ENCODE data around the gene PSMC3IP.

Gene PSMC3IP

GRCh38 chr17:42568341-42569111 is 9.0 kb downstream of the PSMC3IP start:
- no peaks in the 10 kb centered on the region for H3K27me3 Mint-ChIP-seq (ENCODE audit: low read depth)
- peaks cover 49% of the 10 kb centered on the region for H3K36me3 Mint-ChIP-seq (ENCODE audit: low read depth)
- no peaks in the 10 kb centered on the region for H3K9me3 Mint-ChIP-seq
- H3K4me1 Mint-ChIP-seq: peaks cover 9% of the 10 kb centered on the region
- no peak overlapping the region for H3K27ac Mint-ChIP-seq
- H3K4me3 Mint-ChIP-seq: peak overlapping the region; percentile 67 to 93 (median 71)
- TF ChIP-seq CTCF (IDR thresholded peaks at IDR 0.05; ENCODE audit: unreplicated experiment in 3 of 3): no peak

- Mint-ChIP-seq H3K4me1 (peaks cover 12% of the 10 kb centered on the region), H3K9me3 (no peaks in the 10 kb centered on the region), H3K27me3 (ENCODE audit: low read depth) (no peaks in the 10 kb centered on the region), H3K27ac (peak within 1 kb of the TSS; percentile 75 to 89 (median 88)), H3K36me3 (ENCODE audit: low read depth) (peaks cover 36% of the 10 kb centered on the region), H3K4me3 (peak within 1 kb of the TSS; percentile 93 to 97 (median 96))
- no peak for TF ChIP-seq CTCF (IDR thresholded peaks at IDR 0.05; ENCODE audit: unreplicated experiment in 3 of 3)
Observed at GRCh38 chr17:42566883-42567573, 10.5 kb downstream of the PSMC3IP start, which contains the start of gene MLX. TSS of gene MLX (plus strand) at chr17:42567100. CDS start at chr17:42567125, 25 bp downstream.

- no peaks in the 10 kb centered on the region for H3K9me3 Mint-ChIP-seq
- H3K27ac Mint-ChIP-seq: peak overlapping the region; percentile 75 to 89 (median 88)
- peaks cover 30% of the 10 kb centered on the region for H3K36me3 Mint-ChIP-seq (ENCODE audit: low read depth)
- no peak for TF ChIP-seq CTCF (IDR thresholded peaks at IDR 0.05; ENCODE audit: unreplicated experiment in 3 of 3)
- peaks cover 17% of the 10 kb centered on the region for H3K4me1 Mint-ChIP-seq
- no peaks in the 10 kb centered on the region for H3K27me3 Mint-ChIP-seq (ENCODE audit: low read depth)
- H3K4me3 Mint-ChIP-seq: peak overlapping the region; percentile 93 to 97 (median 96)
Observed at GRCh38 chr17:42566215-42566882, 11.2 kb downstream of the PSMC3IP start.

- no peak for TF ChIP-seq CTCF (IDR thresholded peaks at IDR 0.05; ENCODE audit: unreplicated experiment in 3 of 3)
- Mint-ChIP-seq H3K27ac (peak overlapping the region in 2 of 3 experiments; percentile 75 to 89), H3K4me1 (peaks cover 17% of the 10 kb centered on the region), H3K9me3 (no peaks in the 10 kb centered on the region), H3K4me3 (peak overlapping the region; percentile 93 to 97 (median 96)), H3K36me3 (ENCODE audit: low read depth) (peaks cover 23% of the 10 kb centered on the region), H3K27me3 (ENCODE audit: low read depth) (no peaks in the 10 kb centered on the region)
Observed at GRCh38 chr17:42565523-42566214, 11.9 kb downstream of the PSMC3IP start.

GRCh38 chr17:42564815-42565522 is 12.6 kb downstream of the PSMC3IP start:
- TF ChIP-seq CTCF (IDR thresholded peaks at IDR 0.05; ENCODE audit: unreplicated experiment in 3 of 3): no peak
- Mint-ChIP-seq H3K4me1 (peaks cover 17% of the 10 kb centered on the region), H3K9me3 (no peaks in the 10 kb centered on the region), H3K36me3 (ENCODE audit: low read depth) (peaks cover 17% of the 10 kb centered on the region), H3K27ac (peak overlapping the region in 1 of 3 experiments; percentile 33), H3K27me3 (ENCODE audit: low read depth) (no peaks in the 10 kb centered on the region), H3K4me3 (peak overlapping the region; percentile 71 to 97 (median 95))

Measured in nephron (organoid).